HL-60/S4 treated with phorbol 12-myristate 13-acetate at 8.2 ng/mL for 4 days and 3 days (cell line): Measurements from ENCODE around the gene APOL4.
"Not testable (repeated sequence)": the region's sequence is repeated elsewhere in the genome, so short reads cannot be mapped to it uniquely, and the experiment has no call there.

Experiments
- in situ Hi-C: fragments of 300-500 bp; cut with MboI; formaldehyde crosslinking; loops from 2 replicates; pipeline ENCODE4 v1.15.0; 2022; ENCODE audit warnings: low sequenced_read_pairs

APOL4 gene

GRCh38 chr22:36232715-36233401, 31.2 kb upstream of the APOL4 start:
- in situ Hi-C loops: no loop called here

GRCh38 chr22:36231051-36231450, 29.4 kb upstream of the APOL4 start:
- in situ Hi-C loops: not testable (repeated sequence)

- in situ Hi-C loops: not testable (repeated sequence)
Measured at GRCh38 chr22:36229649-36230048, 28.0 kb upstream of the APOL4 start.

GRCh38 chr22:36228944-36229343, 27.3 kb upstream of the APOL4 start:
- in situ Hi-C loops: no loop called here

GRCh38 chr22:36228369-36228768, 26.8 kb upstream of the APOL4 start:
- in situ Hi-C loops: not testable (repeated sequence)

- in situ Hi-C loops: no loop called here
Measured at GRCh38 chr22:36227806-36228205, 26.2 kb upstream of the APOL4 start.

GRCh38 chr22:36227396-36227795, 25.8 kb upstream of the APOL4 start:
- in situ Hi-C loops: no loop called here

- in situ Hi-C loops: no loop called here
Measured at GRCh38 chr22:36226189-36226588, 24.6 kb upstream of the APOL4 start.

- in situ Hi-C loops: no loop called here
Measured at GRCh38 chr22:36225333-36225922, 23.8 kb upstream of the APOL4 start.

GRCh38 chr22:36224245-36224644, 22.6 kb upstream of the APOL4 start:
- in situ Hi-C loops: no loop called here

GRCh38 chr22:36223504-36223903, 21.9 kb upstream of the APOL4 start:
- in situ Hi-C loops: no loop called here

- in situ Hi-C loops: no loop called here
Measured at GRCh38 chr22:36222887-36223450, 21.4 kb upstream of the APOL4 start.

GRCh38 chr22:36221799-36222751, 20.5 kb upstream of the APOL4 start:
- in situ Hi-C loops: no loop called here

- in situ Hi-C loops: no loop called here
Measured at GRCh38 chr22:36220451-36220921, 18.9 kb upstream of the APOL4 start.

GRCh38 chr22:36218648-36219193, 17.1 kb upstream of the APOL4 start:
- in situ Hi-C loops: no loop called here

GRCh38 chr22:36215981-36216380, 14.4 kb upstream of the APOL4 start:
- in situ Hi-C loops: no loop called here

- in situ Hi-C loops: no loop called here
Measured at GRCh38 chr22:36213586-36213985, 12.0 kb upstream of the APOL4 start.

GRCh38 chr22:36212901-36213300, 11.3 kb upstream of the APOL4 start:
- in situ Hi-C loops: no loop called here

- in situ Hi-C loops: no loop called here
Measured at GRCh38 chr22:36211237-36211861, 9.7 kb upstream of the APOL4 start.

- in situ Hi-C loops: no loop called here
Measured at GRCh38 chr22:36210224-36210623, 8.6 kb upstream of the APOL4 start.
